ENCODE measurements around the gene LRRC23. TPM values are rescaled to one million over a fixed set of nuclear protein-coding genes. Genes with fewer than 3 reads are reported as not detected.

The LRRC23 gene
- total RNA-seq, 4 donors from 2014 or later, result 0.29 to 13.5 (median 10.6) TPM

DNA sequence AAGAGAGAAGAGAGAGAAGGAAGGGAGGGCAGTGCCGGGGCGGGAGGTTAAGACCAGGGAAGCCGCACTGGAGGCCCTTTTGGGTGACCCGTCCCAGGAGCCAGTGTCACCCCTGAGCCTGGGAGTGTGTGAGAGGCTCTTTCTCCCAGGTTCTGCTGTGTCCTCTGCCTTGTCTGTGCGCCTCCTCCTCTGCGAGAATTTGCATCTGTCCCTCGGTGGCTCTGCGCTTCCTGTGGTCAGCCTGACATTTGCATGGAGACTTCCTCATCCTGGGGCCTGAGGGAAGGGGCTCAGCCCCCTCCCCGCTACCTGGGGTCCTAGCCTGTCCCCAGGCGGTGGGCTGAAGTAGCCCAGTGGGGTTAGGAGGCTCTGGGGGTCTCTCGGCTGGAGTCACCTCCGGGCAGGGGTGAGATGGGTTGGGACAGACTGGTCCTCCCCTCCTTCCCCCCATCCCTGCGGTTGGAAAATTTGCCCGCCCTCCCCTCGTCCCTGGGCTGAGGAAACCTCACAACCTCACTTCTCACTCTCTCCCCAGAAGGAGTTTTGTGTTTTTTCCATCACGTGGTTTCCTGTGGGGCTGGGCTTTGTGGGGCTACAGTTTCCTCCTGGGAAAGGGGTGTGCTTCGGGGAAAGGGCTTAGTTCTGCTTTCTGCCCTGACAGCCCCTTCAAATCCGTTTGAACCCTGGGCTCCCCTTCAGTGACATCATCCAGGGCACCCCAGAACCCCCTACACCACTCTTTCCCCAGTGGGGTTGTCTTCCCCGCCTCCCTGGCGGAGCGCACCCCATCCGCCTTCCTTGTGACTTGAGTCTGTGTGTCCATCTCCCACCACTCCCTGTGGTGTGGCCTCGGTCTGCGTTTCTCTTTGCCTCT lies 49.1 kb downstream of the LRRC23 start:
- DNase-seq, result no peak
- H3K4me3 ChIP-seq, result no peak overlapping the region

GRCh38 chr12:6954316-6955107 lies 49.9 kb downstream of the LRRC23 start:
- TF ChIP-seq CTCF (IDR thresholded peaks at IDR 0.05), result no peak
- no peak for TF ChIP-seq POLR2A (IDR thresholded peaks at IDR 0.05)
- no peak for DNase-seq
- Histone ChIP-seq H3K4me3 (no peak overlapping the region), H3K27me3 (no peaks in the 10 kb centered on the region), H3K9me3 (no peaks in the 10 kb centered on the region), H3K36me3 (no peaks in the 10 kb centered on the region), H3K27ac (no peak overlapping the region), H3K4me1 (no peaks in the 10 kb centered on the region)
- intact Hi-C loops (cut with DNase I; ENCODE audit: low total_unique reads), result no loop called here

More for the DNA sequence above, 49.1 kb downstream of the LRRC23 start:
- Histone ChIP-seq H3K36me3 (no peaks in the 10 kb centered on the region), H3K27me3 (no peaks in the 10 kb centered on the region), H3K4me1 (no peaks in the 10 kb centered on the region), H3K27ac (no peak overlapping the region), H3K9me3 (no peaks in the 10 kb centered on the region)
- no peak for TF ChIP-seq POLR2A (IDR thresholded peaks at IDR 0.05)
- TF ChIP-seq CTCF (IDR thresholded peaks at IDR 0.05), result no peak
- intact Hi-C loops (cut with DNase I; ENCODE audit: low total_unique reads), result no loop called here

- intact Hi-C loops (cut with DNase I; ENCODE audit: low total_unique reads), result no loop called here
- H3K27me3 ChIP-seq, result no peaks in the 10 kb centered on the region
Measured at GRCh38 chr12:6955108-6956020, 50.7 kb downstream of the LRRC23 start.

DNA sequence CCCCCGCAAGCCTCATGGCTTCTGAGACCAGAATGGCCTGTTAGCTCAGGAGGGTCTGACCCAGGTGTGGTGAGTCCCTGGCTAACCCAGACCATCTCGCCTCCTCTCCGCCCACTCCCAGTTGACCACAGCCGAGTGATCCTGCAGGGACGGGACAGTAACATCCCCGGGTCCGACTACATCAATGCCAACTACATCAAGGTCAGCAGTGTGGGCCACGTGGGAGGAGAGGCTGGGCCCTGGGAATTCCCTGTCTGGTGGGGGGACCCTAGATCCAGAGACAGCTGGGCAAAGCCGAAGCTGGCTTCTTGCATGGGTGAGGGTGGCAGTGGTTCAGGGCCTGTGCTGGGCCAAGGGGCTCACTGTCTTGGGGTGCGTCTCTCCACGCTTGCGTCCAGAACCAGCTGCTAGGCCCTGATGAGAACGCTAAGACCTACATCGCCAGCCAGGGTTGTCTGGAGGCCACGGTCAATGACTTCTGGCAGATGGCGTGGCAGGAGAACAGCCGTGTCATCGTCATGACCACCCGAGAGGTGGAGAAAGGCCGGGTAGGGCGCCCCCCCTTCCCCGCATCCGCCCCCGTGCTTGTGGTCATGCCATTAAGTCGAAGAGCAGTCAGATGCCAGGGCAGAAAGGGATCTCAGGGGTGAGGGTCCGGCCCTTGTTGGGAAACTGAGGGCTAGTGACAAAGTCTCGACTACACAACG lies 51.6 kb downstream of the LRRC23 start:
- Histone ChIP-seq H3K4me1 (no peaks in the 10 kb centered on the region), H3K4me3 (no peak overlapping the region), H3K36me3 (no peaks in the 10 kb centered on the region), H3K9me3 (no peaks in the 10 kb centered on the region), H3K27ac (no peak overlapping the region), H3K27me3 (no peaks in the 10 kb centered on the region)
- TF ChIP-seq POLR2A (IDR thresholded peaks at IDR 0.05) (no peak), CTCF (IDR thresholded peaks at IDR 0.05) (no peak)
- intact Hi-C loops (cut with DNase I; ENCODE audit: low total_unique reads), result no loop called here
- DNase-seq, result no peak

More at GRCh38 chr12:6955108-6956020, 50.7 kb downstream of the LRRC23 start:
- Histone ChIP-seq H3K27ac (no peak overlapping the region), H3K4me3 (no peak overlapping the region), H3K9me3 (no peaks in the 10 kb centered on the region), H3K36me3 (no peaks in the 10 kb centered on the region), H3K4me1 (no peaks in the 10 kb centered on the region)
- DNase-seq, result no peak
- TF ChIP-seq POLR2A (IDR thresholded peaks at IDR 0.05), result no peak
- no peak for TF ChIP-seq CTCF (IDR thresholded peaks at IDR 0.05)
